ENCODE measurements around the gene TANK.
"Not testable (repeated sequence)": the region's sequence is repeated elsewhere in the genome, so short reads cannot be mapped to it uniquely, and the experiment has no call there.

Gene TANK

DNA sequence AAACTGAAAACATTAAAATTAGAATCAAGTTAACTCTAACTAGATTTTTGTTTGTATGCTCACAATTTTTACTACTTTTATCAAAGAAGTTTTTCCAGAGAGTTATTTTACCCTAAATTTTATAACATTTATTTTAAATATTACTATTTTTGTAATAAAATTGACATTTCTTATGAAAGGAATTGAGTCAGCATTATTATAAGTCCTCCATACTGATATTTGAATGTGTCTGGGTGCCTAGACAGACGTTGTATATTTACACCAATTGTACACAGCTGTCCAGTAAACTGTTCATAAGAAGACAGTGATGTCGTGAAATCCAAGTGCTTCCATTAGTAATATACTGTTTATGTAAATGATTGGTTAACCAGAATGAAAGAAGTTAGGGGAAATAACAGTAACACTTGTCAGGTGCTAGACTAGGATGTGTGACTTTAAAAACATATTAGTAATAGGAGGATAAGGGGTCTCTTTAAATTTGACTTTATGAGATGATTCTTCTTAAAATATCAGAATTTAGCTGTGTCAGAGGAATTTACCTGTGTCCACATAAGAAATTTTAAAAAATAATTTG lies 73.7 kb downstream of the TANK start:
- no peak for DNase-seq

DNA sequence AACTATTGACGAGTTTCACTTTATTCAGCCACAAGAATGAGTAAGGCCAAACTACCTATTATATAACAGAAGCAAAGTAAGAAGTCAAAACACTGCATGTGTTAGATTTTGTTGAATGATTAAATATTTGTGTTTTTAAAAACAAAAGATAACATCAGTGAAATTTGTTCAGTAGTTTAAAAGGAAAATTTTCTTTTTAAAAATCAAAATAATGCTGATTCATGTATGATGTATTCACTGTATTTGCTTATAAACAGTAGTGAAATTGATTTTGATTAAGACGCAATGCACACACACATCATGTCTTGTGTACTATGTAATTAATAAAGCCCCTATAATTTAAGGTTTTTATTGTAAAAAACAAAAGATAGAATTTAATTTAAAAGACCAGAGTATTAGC lies 74.4 kb downstream of the TANK start:
- no peak for DNase-seq

DNA sequence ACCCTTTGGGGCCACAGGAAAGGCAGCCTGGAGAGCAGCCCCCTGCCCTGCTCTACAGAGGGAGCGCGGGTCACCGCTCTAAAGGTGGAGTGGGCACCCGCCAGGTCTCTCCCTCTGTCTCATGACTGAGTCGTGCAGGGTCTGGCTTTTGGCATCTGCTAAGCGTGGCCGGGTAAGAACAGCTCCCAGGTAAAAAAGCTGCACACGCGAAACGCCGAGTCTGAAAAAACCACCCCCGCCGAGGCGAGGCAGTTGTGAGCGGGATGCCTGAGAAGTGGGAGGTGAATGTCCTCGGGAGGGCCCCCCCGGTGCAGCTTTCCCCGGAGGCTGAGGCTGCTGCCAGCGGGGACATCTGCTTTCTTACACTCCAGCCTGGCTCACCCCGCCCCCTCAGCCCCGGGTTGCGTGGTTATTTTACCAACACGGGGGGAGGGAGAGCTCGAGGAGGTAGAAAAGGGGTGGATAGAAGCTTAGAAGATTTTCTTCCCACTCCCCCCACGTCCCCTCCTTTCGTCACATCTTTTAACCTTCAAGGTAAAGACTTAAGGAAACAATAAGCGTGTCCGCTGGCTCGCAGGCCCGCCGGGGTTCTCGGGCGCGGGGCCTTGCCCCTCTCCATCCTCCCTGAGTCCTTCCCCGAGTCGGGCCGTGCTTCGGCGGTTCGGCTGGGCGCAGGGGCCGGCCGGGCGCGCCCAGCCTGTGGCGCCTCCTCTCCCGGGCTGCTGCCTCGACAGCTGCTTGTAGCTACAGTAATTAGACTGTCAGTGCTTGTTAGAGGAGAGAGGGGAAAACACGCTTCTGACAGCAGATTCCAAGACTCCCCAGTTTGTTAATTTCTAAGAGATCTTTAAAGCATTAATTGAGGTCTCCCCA lies 77.4 kb downstream of the TANK start:
- DNase-seq: peak; percentile 87

DNA sequence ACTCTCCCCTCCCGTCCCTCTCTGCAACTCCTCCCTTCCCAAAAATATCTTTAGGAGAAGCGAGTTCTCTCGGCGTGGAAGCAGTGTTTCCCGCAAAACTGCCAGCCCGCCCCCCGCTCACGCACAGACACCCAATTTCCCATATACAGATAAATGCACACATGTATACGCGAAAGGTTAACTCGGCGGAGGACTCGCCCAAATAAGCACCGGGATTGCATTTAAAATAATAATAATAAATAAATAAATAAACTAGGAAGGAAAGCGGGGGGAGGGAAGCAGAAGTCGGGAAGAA lies 78.0 kb downstream of the TANK start:
- DNase-seq: no peak

DNA sequence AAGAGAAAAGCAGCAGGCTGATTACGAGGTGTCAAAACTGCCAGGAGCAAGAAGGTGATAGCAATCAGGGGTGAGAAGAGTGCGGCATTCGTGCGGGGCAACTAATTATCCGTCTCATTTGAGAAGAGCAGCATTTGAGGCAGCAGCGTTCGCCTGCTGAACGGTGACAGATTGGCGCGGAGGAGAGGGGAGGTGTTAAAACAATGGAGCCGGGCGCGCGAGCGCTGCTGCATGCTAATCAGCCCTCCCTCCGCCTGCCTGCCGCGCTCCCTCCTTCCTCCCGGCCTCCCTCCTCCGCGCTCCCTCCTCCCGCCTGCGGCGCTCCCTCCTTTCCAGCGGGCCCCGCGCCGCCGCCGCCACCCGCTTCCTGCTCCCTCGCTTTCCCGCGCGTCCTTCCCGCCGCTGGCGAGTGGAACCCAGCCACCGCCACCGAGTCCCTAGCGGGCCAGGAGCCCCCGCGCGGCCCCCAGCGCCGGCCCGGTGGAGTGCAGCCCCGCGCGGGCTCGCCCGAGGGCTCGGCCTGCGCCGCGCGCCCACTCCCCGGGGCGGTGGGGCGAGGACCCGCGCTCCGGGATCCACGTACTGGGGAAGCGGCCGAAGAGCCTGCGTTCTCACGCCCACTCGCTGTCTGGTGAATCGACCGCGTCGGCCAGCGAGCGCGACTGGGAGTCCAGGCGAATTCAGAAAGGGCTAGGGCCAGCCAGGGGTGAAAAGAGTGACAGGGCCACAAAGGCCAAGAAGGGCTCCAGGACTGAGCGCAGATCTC lies 78.5 kb downstream of the TANK start:
- DNase-seq: peak; percentile 80

DNA sequence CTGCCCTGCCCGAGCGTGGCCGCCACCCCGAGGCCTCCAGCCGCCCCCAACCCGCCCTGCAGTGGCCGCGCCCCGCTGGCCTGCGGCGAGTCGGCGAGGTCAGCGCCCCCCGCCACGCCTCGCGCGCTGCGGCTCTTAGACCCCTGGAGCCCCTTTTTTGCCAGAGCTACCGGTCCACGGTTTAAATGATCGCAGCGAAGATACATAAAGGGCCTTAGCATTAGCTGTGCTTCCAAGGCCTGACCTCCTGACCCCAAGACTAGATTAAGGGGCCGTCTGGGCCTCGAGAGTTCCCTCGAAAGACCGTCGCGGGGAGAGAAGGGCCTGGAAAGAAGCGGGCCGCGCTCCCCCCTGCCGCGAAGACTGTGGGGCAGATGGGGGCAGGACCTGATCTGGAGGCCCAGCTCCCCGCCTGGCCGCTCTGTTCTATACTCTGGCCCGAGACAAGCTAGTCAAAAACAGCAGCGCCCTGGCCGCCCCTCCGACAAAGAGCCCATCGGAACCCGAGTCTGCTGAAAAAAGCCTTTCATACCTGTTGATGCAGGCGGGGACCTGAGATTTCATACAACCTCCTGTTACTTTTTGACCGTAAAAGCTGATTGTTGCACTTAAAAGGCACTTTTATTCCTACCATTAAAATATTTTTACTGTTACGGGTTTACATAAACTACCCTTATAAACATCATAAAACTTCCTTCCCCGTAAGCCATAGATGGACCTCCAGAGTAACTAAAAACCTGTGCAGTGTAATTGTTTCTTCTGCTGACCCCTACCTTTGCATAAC lies 79.3 kb downstream of the TANK start:
- no peak for DNase-seq

DNA sequence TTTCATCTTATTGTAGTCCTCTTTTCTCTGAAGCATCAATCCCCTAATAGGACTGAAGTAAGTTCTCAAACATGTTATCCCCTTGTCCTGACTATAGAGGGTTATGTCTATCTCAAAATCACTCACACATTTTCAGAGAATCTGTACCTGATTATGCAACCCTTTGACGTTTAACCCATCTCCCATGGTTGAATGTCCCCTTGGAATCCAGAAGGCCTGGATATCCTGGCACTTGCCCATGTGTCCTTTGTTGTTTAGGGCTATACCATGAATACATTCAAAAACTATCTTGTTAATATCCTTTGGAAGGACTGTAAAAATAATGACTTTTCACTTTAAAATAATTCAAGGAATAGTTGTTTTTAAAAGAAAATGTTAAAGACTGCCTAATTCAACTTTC lies 81.7 kb downstream of the TANK start:
- DNase-seq: no peak

DNA sequence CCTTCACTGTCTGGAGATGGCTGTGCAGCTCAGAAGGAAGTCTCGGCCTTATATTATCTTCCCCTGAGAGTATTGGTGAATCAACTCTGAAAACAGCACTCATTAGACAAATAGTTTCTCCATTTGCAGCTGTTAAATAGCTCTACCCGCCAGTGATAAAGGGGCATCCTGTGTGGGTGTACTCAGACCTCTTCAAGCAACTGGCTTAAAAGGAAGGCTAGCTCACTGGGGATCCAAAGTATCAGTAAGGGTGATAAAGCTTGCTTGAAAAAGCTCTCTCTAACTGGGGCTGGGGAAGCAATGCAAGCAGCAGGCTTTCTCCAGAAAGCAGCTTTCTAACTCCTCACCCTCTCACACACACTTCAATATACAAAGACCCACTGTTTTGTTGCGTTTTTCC lies 83.1 kb downstream of the TANK start:
- no peak for DNase-seq

DNA sequence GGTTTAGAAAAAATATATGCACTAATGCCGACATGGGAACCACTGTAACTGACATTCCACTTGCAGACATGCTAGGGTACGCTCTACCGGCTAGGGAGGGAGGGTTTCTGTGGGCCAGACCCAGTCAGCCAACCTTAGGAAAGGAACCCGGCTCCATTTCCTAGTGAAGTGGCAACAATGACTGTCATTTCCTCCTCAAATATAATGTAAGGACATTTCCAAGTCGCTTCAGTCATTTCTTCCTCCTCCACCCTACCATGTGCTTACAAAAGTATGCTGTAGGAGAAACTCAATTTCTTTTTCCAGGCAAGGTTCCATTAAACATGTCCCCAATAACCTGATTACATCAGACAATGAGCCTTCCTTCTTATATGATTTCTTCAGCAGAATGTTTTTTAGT lies 83.7 kb downstream of the TANK start:
- DNase-seq: no peak

DNA sequence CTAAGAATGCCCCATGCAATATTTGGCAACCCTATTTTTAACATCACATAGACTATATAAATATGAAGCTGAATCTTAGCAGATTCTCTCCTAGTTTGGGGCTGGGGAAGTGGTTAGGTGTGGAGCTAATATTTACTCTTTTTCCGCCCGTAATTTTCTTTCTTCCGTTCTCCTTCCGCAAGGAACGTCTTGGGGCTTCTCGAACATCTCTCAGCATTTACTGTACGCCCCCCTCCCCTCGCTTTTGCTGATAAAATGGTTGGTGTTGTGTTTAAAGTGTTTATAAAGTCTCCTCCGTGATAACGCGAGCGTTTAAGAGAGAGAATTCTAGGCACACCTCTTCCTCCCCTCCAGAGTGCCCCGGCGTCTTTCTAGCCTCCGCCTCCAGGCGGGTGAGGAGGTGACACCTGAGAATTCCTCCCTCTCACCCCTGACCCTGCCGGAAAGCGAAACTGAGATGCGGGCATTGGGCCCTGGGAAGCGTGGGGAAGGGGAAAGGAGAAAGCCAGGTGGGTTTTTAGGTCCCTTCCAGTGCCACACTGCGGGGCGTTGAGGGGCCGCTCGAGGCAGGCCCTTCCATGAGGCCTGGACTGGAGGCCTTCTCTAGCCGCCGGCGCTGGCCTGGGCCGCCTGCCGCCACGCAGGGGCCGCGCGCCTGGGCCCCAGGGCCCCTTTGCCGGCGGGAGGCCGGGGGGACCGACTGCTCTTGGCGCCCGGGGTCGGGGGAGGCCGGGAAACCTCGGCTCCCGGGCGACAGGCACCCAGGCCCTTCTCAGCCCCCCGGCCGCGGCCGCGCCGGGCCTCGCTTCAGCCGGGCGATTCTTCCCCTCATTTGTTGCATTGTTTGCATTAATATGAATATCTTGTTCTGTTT lies 84.4 kb downstream of the TANK start:
- peak; percentile 19 for DNase-seq

DNA sequence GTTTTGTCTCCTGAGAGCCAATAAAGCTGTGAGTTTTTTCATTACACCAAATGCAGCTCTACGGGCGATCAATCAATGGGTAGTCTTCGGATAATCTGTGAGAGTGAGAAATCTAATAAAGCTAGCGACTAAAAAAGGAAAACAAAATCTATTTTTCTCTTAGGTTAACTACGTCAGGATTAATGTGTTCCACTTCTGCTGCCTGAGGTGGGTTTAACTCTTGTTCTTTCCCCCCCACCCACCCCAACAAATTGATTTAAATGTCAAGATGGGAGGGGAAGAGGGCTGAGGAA lies 85.0 kb downstream of the TANK start:
- DNase-seq: no peak

DNA sequence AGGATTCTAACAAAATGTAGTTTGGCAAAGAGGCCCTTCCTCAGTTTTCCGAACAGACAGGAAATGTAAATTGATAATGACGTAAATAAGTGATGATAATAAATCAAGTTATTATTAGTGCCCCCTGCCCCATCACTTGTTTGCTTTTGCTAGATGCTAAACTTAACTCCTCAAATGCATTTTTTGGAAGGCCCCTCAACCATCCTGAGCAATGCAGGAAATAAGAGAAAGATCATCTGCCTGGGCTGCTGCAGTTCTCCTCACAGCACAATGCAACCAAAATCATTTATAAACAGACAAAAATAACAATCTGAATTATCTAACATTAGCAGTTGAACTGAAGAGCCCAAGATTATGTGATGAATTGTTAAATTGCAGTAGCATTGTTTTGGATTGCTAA lies 85.4 kb downstream of the TANK start:
- no peak for DNase-seq

DNA sequence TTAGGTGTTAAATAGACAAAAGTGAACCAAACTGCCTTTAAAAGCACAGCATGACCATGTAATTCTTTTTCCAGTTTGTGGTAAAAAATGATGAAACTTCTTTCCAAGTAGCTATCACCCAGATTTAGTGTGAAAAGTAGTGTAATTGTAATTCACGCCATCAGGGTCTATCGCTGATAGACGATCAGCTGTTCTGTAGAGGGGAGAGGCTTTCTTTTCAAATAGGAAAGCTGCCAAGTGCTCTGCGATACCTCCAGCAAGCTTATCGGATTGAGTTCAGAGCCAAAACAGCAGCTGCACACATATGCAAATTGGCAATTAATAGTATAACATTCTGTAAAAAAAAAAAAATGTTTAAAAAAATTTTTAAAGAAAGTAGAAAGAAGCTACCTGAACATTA lies 86.1 kb downstream of the TANK start:
- peak; percentile 53 for DNase-seq

DNA sequence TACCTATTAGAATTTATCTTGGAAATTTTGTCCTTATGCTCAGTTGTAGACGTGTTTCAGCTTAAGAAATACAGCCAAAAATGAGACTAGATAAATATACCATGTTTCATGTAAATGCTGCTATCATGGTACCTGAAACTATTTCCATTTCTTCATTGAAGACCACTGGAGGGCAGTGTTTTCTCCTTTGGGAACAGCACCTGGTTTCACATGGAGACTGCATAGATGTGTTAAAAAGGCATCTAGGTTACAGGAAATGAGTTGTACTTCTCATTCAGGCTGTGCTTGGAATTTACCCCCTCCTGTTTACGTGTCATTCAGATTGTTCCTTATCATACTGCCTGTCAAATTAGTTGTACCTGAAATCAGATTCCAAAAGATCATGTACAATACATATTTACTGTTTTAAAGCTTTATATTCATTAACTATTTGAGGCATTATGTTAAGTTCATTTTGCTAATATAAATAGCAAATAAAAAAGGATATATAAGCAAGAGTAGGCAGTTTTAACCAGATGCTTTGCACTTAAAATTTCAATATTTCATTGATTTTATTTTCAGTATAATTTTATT lies 90.7 kb downstream of the TANK start:
- DNase-seq: peak; percentile 72

DNA sequence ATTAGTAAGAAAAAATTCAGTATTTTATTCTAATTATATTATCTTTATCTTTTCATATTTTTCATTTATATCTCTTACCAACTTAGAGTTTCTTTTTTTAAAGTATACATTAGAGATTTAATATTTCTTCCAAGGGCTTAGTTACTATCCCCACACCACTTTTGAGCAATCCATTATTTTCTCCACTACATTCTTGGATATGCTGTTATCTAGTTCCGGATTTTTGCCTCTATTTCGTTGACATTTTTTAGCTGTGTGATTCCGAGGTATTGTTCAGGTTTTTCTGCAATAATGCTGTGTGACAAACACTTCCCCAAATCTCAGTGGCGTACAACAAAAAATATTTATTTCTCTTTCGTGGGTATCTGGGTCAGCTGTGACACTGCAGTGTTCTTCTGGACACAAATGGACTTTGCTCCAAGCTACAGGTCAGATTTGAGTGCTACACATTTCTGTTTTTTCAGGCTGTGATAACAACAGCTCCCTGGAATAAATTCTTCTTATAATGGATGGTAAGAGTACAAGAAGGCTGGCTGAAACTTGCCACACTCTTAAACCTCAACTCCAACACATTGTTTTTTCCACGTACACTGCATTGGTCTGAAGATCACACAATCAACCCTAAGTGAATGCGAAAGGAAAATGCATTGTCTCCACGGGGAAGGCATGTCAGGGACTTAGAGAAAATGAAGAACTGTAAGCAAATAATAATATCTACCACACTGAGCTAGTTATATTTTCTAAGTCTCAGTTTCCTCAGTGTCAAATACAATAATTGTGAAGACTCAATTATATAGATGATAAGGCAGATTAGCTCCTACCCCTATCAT lies 97.1 kb downstream of the TANK start:
- DNase-seq: no peak

DNA sequence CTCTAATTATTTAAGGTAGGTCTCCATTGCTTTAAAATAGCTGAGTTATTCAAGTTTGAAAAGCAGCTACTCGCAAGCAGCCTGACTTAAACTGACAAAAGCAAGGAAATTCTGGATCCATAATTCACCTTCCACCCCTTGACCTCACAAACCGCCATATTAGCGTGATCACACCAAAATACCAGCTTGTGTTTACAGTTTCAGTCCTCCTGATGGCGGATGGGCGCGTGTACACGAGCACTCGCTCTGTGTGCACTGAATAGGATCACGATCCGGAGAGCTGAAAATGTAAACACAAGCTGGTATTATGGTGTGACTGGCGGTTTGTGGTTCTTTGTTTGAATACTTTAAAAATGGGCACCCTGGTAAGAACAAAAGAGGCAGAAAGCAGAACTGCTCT lies 105.6 kb downstream of the TANK start:
- peak; percentile 11 for DNase-seq

DNA sequence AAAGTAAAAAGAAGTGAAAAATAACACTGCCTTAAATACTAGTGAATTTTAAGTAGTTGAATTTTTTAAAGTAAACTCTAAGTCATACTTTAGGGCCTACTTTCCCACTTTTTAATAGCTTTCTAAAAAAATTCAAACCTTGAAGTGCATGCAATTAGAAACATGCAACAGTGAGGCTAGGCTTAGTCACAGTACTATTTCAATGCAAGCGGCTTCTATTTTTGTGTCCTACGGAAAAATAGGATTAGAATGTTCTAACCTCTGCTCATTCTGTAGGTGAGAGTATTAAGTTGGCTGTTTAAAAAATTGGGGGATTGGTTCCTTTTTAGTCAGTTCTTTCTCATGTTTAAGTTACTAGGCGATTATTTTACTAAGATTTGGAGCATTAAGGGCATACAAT lies 108.9 kb downstream of the TANK start:
- no peak for DNase-seq

DNA sequence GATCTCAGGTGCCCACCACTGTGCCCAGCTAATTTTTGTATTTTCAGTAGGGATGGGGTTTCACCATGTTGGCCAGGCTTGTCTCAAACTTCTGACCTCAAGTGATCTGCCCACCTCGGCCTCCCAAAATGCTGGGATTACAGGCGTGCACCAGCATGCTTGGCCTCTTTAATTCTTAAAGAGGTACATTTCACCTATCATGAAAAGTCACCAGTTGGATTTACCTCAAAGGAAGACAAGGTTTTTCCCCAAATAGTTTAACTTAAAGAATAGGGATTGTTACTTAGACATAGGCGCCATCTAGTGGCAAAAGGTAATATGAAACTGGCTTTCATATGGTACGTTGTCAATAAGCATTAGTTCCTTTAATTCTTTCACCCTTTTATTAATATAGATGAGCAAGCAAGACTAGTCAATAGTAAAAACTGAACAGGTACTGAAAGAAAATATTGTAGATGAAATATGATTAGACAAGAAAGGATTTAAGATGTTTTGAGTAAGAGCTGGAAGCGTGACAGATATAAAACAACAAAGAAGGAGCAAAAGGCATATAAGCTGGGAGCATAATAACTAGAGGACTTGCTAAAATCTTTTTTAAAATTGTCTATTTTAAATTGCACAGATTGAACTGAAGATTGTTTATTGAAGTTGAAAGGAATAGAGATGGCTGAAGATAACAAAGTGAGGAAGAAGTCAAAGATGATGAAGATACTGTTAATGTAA lies 113.0 kb downstream of the TANK start:
- DNase-seq: peak; percentile 74

DNA sequence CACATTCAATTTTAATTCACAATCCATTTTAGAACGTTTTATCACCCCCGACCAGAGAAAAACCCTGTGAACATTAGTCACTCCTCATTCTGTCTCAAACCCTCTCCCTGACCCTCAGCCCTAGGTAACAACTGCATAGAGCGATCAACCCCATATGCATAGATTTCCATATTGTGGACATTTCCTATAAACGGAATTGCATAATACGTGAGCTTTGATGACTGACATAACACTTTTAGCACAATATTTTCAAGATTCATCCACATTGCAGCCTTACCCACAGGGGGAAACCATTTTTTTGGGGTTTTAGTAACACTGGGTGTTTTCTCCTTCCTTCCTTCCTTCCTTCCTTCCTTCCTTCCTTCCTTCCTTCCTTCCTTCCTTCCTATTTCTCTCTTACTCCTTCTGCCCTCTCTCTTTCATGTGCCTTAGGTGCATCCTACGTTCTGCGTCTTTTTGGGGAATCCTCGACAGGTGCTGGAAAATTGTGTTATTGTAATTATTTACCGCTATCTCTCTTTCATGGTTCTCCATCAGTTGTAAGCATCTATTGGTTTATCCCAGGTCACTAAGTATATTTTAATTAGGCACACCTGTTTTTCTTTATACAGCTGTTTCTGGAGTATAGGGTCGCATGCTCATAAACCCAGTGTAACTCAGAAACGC lies 118.5 kb downstream of the TANK start:
- DNase-seq: not testable (repeated sequence)

DNA sequence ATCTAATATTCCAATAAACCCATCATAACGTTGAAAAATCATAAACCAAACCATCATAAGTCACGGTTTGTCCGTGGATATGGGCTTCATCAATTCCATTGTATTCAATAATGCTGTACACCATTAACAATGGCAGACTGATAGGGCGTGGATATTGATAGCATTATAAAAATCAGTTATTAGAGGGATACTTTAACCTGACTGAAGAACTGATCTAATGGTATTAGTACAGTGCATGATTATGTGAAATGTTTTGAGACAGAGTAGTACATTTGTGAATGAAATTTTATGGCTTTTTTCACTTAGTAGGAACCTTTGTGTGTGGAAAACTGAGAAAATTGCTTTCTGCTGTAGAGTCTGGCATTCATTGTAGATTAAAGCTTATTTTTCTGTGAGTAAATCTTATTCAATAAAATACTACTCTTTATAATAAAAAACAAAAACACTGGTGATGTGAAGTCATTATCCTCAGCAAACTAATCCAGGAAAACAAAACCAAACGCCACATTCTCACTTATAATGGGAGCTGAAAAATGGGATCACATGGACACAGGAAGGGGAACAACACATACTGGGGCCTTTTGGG lies 119.1 kb downstream of the TANK start:
- DNase-seq: not testable (repeated sequence)
